Central memory CD8-positive, alpha-beta T cell (primary cell): ENCODE measurements around the gene ST6GALNAC2.

Experiments
- ATAC-seq: fragments of 150-1000 bp; cut with Tn5 transposase; replicated peaks from 2 replicates; pipeline ENCODE4 v1.10.0; 2022; ENCODE audit warnings: mild to moderate bottlenecking, moderate FRiP score, moderate number of reproducible peaks; ENCODE audit not compliant: poor library complexity, severe bottlenecking; ENCODE audit errors: extremely low read depth
- DNase-seq, 2 donors: peaks; one replicate each; pipeline ENCODE4 v3.0.0; 2021; ENCODE audit warnings: low spot score in 2 of 2
- H3K27ac Mint-ChIP-seq: one replicate; pipeline ENCODE4 v1.8.0; 2022; ENCODE audit warnings: low read depth, mild to moderate bottlenecking, moderate library complexity, mixed read lengths
- H3K27me3 Mint-ChIP-seq: one replicate; pipeline ENCODE4 v1.8.0; 2022; ENCODE audit warnings: mixed read lengths
- H3K36me3 Mint-ChIP-seq: one replicate; pipeline ENCODE4 v1.8.0; 2022; ENCODE audit warnings: mild to moderate bottlenecking, moderate library complexity, mixed read lengths; ENCODE audit not compliant: insufficient read depth
- H3K4me1 Mint-ChIP-seq: one replicate; pipeline ENCODE4 v1.8.0; 2022; ENCODE audit warnings: mixed read lengths
- H3K4me3 Mint-ChIP-seq: one replicate; pipeline ENCODE4 v1.8.0; 2022; ENCODE audit warnings: mild to moderate bottlenecking, moderate library complexity, mixed read lengths
- H3K9me3 Mint-ChIP-seq: one replicate; pipeline ENCODE4 v1.8.0; 2022; ENCODE audit warnings: mixed read lengths

ST6GALNAC2 gene

DNA sequence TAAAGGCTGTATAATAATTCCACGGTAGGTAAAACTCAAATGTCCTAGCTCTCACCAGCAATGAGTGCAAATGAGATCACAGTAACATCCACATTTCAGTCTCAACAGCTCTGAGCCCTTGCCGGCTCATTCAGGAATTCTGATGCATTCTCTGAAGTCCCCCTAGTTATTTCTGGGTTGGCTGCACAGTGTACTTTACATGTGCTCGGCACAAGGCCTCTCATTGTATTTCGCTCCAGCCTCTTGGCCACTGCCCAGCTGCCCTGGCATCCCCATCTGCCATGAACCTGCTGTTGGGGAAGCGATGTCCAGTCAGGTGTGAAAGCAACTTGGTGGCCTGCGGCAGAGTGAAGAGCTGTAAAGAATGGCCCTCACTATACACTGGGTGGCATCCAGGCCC, 31.5 kb downstream of the ST6GALNAC2 start:
- H3K4me3 Mint-ChIP-seq, result no peak overlapping the region
- H3K27ac Mint-ChIP-seq, result no peak overlapping the region
- peaks cover 40% of the 10 kb centered on the region for H3K4me1 Mint-ChIP-seq
- no peak for ATAC-seq
- H3K36me3 Mint-ChIP-seq, result peaks cover 14% of the 10 kb centered on the region
- H3K9me3 Mint-ChIP-seq, result no peaks in the 10 kb centered on the region
- no peak for DNase-seq
- no peaks in the 10 kb centered on the region for H3K27me3 Mint-ChIP-seq

DNA sequence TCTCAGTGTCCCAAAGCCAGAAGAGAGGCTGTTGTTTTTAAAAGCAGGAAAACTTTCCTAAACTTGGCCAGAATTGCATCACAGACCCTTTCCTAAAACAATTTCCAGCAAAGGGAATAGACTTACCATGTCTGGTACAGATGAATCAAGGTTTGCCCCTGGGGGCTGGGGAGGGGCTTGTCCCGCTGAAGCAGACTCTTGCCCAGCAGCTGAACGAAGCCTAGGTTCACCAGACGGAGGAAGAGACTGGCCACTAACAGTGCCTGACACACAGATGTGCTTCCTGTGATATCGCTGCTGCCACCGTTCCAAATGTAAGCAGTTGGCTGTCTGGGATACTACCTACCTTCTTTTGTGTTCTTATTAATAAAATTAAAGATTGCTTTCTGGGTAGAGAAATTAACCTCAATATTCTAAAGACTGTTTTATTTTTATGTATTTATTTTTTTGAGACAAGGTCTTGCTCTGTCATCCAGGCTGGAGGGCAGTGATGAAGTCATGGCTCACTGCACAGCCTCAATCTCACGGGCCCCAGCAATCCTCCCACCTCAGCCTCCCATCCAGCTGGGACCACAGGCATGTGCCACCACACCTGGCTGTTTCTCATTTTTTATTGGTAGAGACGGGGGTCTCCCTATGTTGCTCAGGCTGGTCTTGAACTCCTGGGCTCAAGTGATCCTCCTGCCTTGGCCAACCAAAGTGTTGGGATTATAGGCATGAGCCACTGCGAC, 32.3 kb downstream of the ST6GALNAC2 start:
- ATAC-seq, result no peak
- Mint-ChIP-seq H3K27me3 (no peaks in the 10 kb centered on the region), H3K36me3 (peaks cover 14% of the 10 kb centered on the region), H3K9me3 (no peaks in the 10 kb centered on the region), H3K4me1 (peaks cover 32% of the 10 kb centered on the region), H3K4me3 (no peak overlapping the region), H3K27ac (no peak overlapping the region)
- no peak for DNase-seq

DNA sequence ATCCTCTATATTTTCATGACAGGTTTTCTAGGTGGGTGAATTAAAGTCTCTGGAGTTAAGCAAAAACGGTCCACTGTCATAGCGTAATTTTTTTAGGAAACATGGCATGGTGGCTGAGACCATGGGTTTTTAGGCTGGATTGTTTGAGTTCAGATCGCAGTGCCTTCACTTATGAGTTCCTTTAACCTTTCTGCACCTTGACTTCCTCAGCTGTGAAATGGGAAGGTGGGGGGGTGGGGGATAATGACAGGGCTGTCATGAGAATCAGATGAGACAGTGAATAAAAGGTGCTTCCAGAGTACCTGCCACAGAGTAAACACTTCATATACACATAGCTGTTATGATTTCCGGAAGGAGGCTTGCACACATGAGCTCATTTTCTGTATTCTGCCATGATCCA, 34.0 kb downstream of the ST6GALNAC2 start:
- H3K9me3 Mint-ChIP-seq, result no peaks in the 10 kb centered on the region
- no peak overlapping the region for H3K4me3 Mint-ChIP-seq
- ATAC-seq, result no peak
- H3K4me1 Mint-ChIP-seq, result peaks cover 16% of the 10 kb centered on the region
- H3K27ac Mint-ChIP-seq, result no peak overlapping the region
- no peak for DNase-seq
- H3K36me3 Mint-ChIP-seq, result peaks cover under 1% of the 10 kb centered on the region
- H3K27me3 Mint-ChIP-seq, result no peaks in the 10 kb centered on the region

DNA sequence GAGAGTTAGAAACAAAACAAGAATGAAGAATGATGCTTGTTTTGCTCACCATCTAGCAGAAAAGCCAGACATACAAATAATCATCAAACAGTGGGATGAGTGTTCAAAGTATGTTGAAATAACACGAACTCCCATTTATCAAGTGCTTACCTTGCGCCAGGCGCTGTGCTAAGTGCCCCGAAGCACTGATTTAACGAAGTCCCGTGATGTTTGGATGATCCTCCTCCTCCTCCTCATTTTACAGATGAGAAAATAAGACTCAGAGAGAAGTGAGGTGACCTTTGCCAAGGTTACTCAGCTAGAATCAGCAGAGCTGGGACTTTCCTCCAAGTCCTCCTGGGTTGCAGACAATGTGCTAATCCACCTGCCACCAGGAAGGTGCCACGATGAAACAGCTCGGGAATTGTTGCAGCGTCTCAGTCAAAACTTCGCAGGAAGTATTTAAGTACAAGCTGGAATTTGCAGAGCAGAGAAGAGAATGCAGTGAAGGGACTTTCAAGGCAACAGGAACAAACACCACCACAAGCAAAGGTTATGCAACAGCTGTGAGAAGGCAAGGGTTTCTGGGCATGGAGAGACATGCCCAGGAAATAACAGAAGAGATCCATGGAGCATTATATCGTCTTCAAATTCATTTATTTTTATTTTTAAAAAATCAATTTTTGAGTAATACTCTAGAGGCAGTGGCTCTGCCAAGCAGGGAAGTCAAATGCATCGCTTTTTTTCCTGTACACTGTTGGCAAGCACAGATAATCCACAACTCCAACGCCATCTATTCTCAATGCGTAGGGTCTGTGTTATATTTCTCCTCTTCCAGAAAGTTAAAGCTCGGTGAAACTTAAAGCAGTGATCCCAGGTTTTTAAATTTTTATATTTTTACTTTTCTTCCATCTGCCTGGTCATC, 34.7 kb downstream of the ST6GALNAC2 start:
- H3K9me3 Mint-ChIP-seq, result no peaks in the 10 kb centered on the region
- peaks cover 11% of the 10 kb centered on the region for H3K4me1 Mint-ChIP-seq
- no peak for DNase-seq
- H3K27ac Mint-ChIP-seq, result no peak overlapping the region
- H3K36me3 Mint-ChIP-seq, result no peaks in the 10 kb centered on the region
- H3K4me3 Mint-ChIP-seq, result no peak overlapping the region
- ATAC-seq, result no peak
- no peaks in the 10 kb centered on the region for H3K27me3 Mint-ChIP-seq

DNA sequence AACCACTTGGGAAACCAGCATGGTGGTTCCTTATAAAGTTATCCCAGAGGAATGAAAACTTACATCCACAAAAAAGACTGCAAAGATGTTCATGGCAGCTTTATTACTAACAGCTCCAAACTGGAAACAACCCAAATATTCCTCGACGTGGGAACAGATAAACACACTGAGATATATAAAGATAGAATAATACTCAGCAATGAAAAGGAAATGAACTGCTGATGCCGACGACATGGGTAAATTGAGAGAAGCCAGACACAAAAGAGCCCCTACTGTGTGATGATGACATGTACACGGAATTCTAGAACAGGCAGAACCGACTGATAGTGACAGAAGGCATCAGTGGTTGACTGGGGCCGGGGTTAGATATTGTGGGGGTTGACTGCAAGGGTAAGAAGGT, 36.1 kb downstream of the ST6GALNAC2 start:
- no peak overlapping the region for H3K4me3 Mint-ChIP-seq
- H3K27ac Mint-ChIP-seq, result no peak overlapping the region
- DNase-seq (no peak), ATAC-seq (no peak)
- peaks cover 3% of the 10 kb centered on the region for H3K4me1 Mint-ChIP-seq
- no peaks in the 10 kb centered on the region for H3K36me3 Mint-ChIP-seq
- H3K27me3 Mint-ChIP-seq, result no peaks in the 10 kb centered on the region
- H3K9me3 Mint-ChIP-seq, result no peaks in the 10 kb centered on the region

DNA sequence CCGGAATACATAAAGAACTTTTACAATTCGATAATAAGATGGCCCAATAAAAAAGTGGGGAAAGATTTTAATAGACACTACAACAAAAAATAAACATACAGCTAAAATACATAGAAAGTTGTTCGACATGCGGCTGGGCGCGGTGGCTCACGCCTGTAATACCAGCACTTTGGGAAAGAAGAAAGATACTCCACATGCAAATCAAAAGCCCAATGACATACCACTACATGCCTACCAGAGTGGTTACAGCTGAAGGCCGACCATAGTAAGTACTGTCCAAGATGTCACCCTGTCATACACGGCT, 36.5 kb downstream of the ST6GALNAC2 start:
- H3K27ac Mint-ChIP-seq, result no peak overlapping the region
- no peak for ATAC-seq
- no peaks in the 10 kb centered on the region for H3K27me3 Mint-ChIP-seq
- H3K4me1 Mint-ChIP-seq, result no peaks in the 10 kb centered on the region
- no peaks in the 10 kb centered on the region for H3K9me3 Mint-ChIP-seq
- DNase-seq, result no peak
- no peaks in the 10 kb centered on the region for H3K36me3 Mint-ChIP-seq
- no peak overlapping the region for H3K4me3 Mint-ChIP-seq

DNA sequence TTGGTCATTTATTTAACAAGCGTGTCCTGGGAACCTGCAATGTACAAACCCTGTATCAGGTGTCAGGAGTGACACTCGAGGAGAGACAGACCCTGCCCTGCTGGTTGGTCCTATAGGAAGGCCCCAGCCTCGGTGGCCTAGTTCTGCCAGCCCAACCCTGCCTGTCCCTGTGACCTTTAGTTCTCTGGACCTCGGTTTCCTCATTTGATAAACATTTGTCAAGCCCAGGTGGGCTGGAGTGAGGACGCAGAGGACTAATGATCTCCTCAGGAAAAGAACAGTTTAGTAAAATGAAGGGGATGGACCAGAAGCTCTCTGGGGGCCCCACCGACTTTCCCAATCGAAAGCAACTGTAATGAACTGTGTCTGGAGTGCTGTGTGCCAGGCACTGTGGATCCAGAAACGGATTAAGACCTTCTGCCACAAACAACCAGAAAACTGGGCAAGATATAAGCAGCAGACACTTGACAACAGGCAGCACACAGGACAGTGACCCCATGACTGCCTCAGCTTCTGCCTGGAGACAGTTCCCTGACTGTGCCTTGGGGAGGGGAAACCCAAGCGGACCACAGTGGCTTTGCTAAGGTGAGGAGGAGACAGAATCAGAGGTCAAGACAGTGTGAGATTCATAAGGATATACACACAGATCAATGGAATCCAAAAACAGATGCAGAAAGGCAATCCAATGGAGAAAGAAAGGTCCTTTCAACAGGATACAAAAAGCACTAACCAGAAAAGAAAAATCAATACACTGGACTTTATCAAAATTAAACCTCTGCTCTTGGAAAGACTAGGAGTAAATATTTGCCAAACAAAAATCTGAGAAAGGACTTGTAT, 37.1 kb downstream of the ST6GALNAC2 start:
- Mint-ChIP-seq H3K4me1 (no peaks in the 10 kb centered on the region), H3K9me3 (no peaks in the 10 kb centered on the region), H3K27me3 (no peaks in the 10 kb centered on the region), H3K36me3 (no peaks in the 10 kb centered on the region), H3K4me3 (no peak overlapping the region), H3K27ac (no peak overlapping the region)
- DNase-seq (no peak), ATAC-seq (no peak)

DNA sequence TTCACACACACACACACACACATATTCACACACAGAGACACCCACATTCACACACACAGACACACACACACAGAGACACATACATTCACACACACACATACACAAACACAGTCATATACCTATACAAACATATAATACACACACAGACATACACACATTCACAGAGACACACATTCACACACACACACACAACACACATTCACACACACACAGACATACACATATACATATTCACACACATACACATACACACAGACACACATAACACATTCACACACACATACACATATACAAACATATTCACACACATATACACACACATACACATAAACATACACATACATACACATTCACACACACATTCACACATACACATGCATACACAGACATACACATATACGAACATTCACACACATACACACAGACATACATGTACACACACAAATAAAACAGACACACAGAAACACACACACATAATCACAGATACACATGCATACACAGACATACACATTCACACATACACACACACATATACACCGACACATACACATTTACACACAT, 37.9 kb downstream of the ST6GALNAC2 start:
- no peak for DNase-seq
- Mint-ChIP-seq H3K9me3 (no peaks in the 10 kb centered on the region), H3K27me3 (peaks cover 2% of the 10 kb centered on the region), H3K27ac (no peak overlapping the region), H3K4me3 (no peak overlapping the region), H3K36me3 (no peaks in the 10 kb centered on the region), H3K4me1 (no peaks in the 10 kb centered on the region)
- no peak for ATAC-seq

DNA sequence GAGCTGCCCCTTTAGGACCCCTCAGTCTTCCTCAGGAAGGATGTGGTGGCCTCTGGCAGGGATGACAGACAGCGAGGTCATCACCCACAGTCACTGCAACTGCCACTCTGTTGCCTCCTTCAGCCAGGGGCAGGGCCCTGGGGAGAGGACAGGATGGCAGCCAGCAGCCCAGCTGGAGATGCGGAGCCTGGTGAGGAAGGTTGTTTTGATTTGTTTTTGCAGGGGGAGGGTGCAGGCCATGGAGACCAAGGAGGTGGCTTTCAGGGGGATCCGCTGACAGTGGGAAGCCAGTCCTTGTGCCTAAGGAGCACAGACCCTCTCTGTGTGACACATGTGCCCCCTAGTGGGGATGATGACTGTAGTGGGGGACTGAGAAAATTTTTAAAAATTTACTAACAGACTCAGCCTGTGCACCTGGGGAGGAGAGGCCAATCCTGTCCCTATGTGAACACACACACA, 38.4 kb downstream of the ST6GALNAC2 start:
- Mint-ChIP-seq H3K27me3 (peaks cover 8% of the 10 kb centered on the region), H3K9me3 (no peaks in the 10 kb centered on the region), H3K36me3 (no peaks in the 10 kb centered on the region), H3K4me1 (no peaks in the 10 kb centered on the region), H3K4me3 (no peak overlapping the region), H3K27ac (no peak overlapping the region)
- DNase-seq (peak; percentile 42 to 44), ATAC-seq (peak; percentile 76)

DNA sequence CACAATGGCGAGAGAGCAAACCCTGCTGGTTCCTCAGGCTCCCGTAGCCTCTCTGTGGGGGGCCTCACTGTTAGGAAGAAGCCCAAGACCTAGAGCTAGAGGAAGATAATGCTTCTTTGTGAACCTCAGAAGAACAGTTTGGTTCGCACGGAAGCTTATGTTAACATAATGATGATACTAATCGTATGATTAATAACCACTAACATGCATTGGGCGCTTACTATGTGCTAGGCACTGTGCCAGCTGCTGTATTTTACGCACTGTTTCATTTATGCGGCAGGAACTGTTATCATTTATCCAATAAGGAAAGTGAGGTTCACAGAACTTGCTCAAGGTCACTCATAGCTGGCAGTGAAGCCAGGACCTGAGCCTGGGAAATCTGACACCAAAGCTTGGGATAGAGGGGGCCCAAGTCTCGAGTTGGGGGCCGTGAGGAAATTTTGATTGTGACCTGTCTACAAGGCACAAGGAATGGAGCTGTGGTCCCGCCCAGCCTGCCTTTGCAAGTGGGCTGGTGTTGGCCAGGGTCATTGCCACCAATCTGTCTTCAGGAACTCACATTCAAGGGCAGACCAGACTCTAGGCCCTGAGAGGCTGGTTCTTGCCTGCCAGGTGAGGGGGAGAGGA, 39.0 kb downstream of the ST6GALNAC2 start:
- H3K27ac Mint-ChIP-seq, result no peak overlapping the region
- H3K4me3 Mint-ChIP-seq, result no peak overlapping the region
- no peaks in the 10 kb centered on the region for H3K9me3 Mint-ChIP-seq
- H3K4me1 Mint-ChIP-seq, result no peaks in the 10 kb centered on the region
- H3K36me3 Mint-ChIP-seq, result no peaks in the 10 kb centered on the region
- H3K27me3 Mint-ChIP-seq, result peaks cover 13% of the 10 kb centered on the region
- ATAC-seq (no peak), DNase-seq (no peak)

DNA sequence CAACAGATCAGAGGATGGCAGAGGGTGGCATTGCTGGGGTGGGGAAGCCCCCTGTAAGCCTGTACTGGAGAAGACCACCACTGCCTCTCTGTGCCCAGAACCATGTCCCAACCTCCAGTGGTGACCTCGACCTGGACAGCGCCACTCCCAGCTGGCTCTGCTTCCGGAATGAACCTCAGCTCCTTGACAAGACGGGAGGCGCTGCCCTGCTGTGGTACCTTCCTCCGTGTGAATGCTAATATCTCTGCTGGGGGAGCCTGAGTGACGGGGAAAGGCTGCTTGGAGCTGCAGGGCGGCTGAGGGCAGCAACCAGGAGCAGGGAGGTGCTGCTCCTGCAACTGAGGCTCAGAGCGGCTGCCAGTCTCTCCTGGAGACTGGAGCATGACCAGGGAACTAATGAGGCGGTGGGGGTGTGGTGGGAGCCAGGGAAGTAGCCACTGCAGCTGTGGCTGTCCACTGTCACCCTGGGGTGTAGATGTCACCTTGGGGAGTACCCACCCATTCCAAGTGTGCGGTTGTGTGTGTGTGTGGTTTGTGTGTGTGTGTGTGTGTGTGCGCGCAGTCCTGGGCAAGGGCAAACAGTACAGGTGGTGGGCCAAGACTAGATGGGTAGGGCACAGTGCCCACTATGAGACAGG, 39.6 kb downstream of the ST6GALNAC2 start:
- Mint-ChIP-seq H3K9me3 (no peaks in the 10 kb centered on the region), H3K4me3 (no peak overlapping the region), H3K36me3 (no peaks in the 10 kb centered on the region), H3K27me3 (peaks cover 19% of the 10 kb centered on the region), H3K27ac (no peak overlapping the region), H3K4me1 (no peaks in the 10 kb centered on the region)
- no peak for DNase-seq
- no peak for ATAC-seq
